OCI-LY3 (cell line): ENCODE results near the gene PRMT3.

Source experiments
- H2AFZ ChIP-seq: fragments of 200-600, 300-600 bp; shearing (Covaris generic); 2 replicates; pipeline ENCODE4 v1.6.0; 2014; ENCODE audit warnings: antibody characterized with exemption, low read depth, low read length
- H3K27ac ChIP-seq: fragments of 200-600, 300-600 bp; sonication (generic); 2 replicates; pipeline ENCODE4 v1.5.1; 2014; ENCODE audit warnings: mild to moderate bottlenecking, low read length, moderate library complexity, mixed read lengths
- H3K27me3 ChIP-seq: fragments of 200-600, 300-600 bp; sonication (generic); 2 replicates; pipeline ENCODE4 v1.6.1; 2014; ENCODE audit warnings: low read depth, low read length, mixed read lengths
- H3K36me3 ChIP-seq: fragments of 200-600, 300-600 bp; sonication (generic); replicated peaks from 2 replicates; pipeline ENCODE3; 2014; ENCODE audit warnings: low read depth, low read length, mixed read lengths
- H3K4me1 ChIP-seq: fragments of 300-600, 200-600 bp; sonication (generic); 2 replicates; pipeline ENCODE4 v1.6.1; 2014; ENCODE audit warnings: low read length, mixed read lengths
- H3K4me2 ChIP-seq: fragments of 200-600, 300-600 bp; sonication (generic); 2 replicates; pipeline ENCODE4 v1.6.1; 2014; ENCODE audit warnings: low read length, mixed read lengths
- H3K4me3 ChIP-seq: fragments of 300-600, 200-600 bp; sonication (generic); 2 replicates; pipeline ENCODE4 v1.5.1; 2014; ENCODE audit warnings: antibody characterized with exemption, mild to moderate bottlenecking, low read length, moderate library complexity
- H3K79me2 ChIP-seq: fragments of 300-600, 200-600 bp; shearing (Covaris generic); 2 replicates; pipeline ENCODE4 v1.6.1; 2014; ENCODE audit warnings: mild to moderate bottlenecking, low read length, mixed read lengths
- H3K9ac ChIP-seq: fragments of 300-600, 200-600 bp; shearing (Covaris generic); 2 replicates; pipeline ENCODE4 v1.6.0; 2014; ENCODE audit warnings: mild to moderate bottlenecking, low read length, moderate library complexity
- H3K9me3 ChIP-seq: fragments of 200-600, 300-600 bp; shearing (Covaris generic); 2 replicates; pipeline ENCODE4 v1.6.1; 2014; ENCODE audit warnings: low read length, mixed read lengths; ENCODE audit not compliant: insufficient read depth
- H4K20me1 ChIP-seq: fragments of 200-600, 300-600 bp; sonication (generic); 2 replicates; pipeline ENCODE4 v1.6.1; 2016; ENCODE audit warnings: low read length, mixed read lengths; ENCODE audit not compliant: insufficient read depth
- CTCF ChIP-seq: fragments of 200-600, 300-600 bp; sonication (generic); IDR thresholded peaks from 2 replicates; pipeline ENCODE4 v1.5.1; 2014; ENCODE audit warnings: antibody characterized with exemption, low read length, low read depth
- EZH2phosphoT487 ChIP-seq: fragments of 200-600 bp; shearing (Covaris generic); IDR thresholded peaks from 2 replicates; pipeline ENCODE4 v1.6.1; 2018; ENCODE audit warnings: antibody characterized with exemption, mixed run types, low read depth

PRMT3 gene

GRCh38 chr11:20450829-20451228, 63.3 kb downstream of the PRMT3 start:
- Histone ChIP-seq H3K4me1 (peaks cover 18% of the 10 kb centered on the region), H3K9ac (no peak overlapping the region), H3K27me3 (no peaks in the 10 kb centered on the region), H3K4me3 (no peak overlapping the region), H4K20me1 (no peaks in the 10 kb centered on the region), H3K4me2 (0 out of 2 replicates have a peak overlapping the region, but pooled peaks have one; percentile 2), H3K79me2 (no peaks in the 10 kb centered on the region; the same call in 1 of the 2 replicates), H3K9me3 (no peaks in the 10 kb centered on the region), H3K27ac (no peak overlapping the region), H2AFZ (no peak overlapping the region), H3K36me3 (peaks cover 6% of the 10 kb centered on the region)
- no peak for TF ChIP-seq EZH2phosphoT487
- no peak for TF ChIP-seq CTCF

GRCh38 chr11:20451568-20451967, 64.1 kb downstream of the PRMT3 start:
- H3K79me2 ChIP-seq = no peaks in the 10 kb centered on the region
- H4K20me1 ChIP-seq = no peaks in the 10 kb centered on the region
- H3K36me3 ChIP-seq = peaks cover 8% of the 10 kb centered on the region
- H2AFZ ChIP-seq = no peak overlapping the region
- H3K9ac ChIP-seq = no peak overlapping the region
- H3K4me1 ChIP-seq = peaks cover 18% of the 10 kb centered on the region
- peak overlapping the region; percentile 2; the same call in 1 of the 2 replicates for H3K4me2 ChIP-seq
- H3K4me3 ChIP-seq = no peak overlapping the region
- no peak for TF ChIP-seq CTCF
- TF ChIP-seq EZH2phosphoT487 = no peak
- no peaks in the 10 kb centered on the region for H3K27me3 ChIP-seq
- H3K9me3 ChIP-seq = no peaks in the 10 kb centered on the region
- no peak overlapping the region for H3K27ac ChIP-seq

- no peaks in the 10 kb centered on the region for H3K27me3 ChIP-seq
- H3K4me1 ChIP-seq = peaks cover 22% of the 10 kb centered on the region
- H3K27ac ChIP-seq = no peak overlapping the region
- TF ChIP-seq CTCF (no peak), EZH2phosphoT487 (no peak)
- H3K9ac ChIP-seq = no peak overlapping the region
- no peaks in the 10 kb centered on the region for H4K20me1 ChIP-seq
- no peak overlapping the region for H3K4me2 ChIP-seq
- H3K9me3 ChIP-seq = no peaks in the 10 kb centered on the region
- no peak overlapping the region for H3K4me3 ChIP-seq
- peaks cover 14% of the 10 kb centered on the region for H3K36me3 ChIP-seq
- no peak overlapping the region for H2AFZ ChIP-seq
- no peaks in the 10 kb centered on the region for H3K79me2 ChIP-seq
Measured at GRCh38 chr11:20452585-20452984, 65.1 kb downstream of the PRMT3 start.

GRCh38 chr11:20453657-20454316, 66.3 kb downstream of the PRMT3 start:
- Histone ChIP-seq H3K27me3 (no peaks in the 10 kb centered on the region), H3K27ac (no peak overlapping the region), H3K9me3 (no peaks in the 10 kb centered on the region), H3K4me3 (no peak overlapping the region), H3K36me3 (peaks cover 14% of the 10 kb centered on the region), H3K4me1 (peaks cover 25% of the 10 kb centered on the region), H3K9ac (no peak overlapping the region), H3K4me2 (no peak overlapping the region), H4K20me1 (no peaks in the 10 kb centered on the region), H2AFZ (no peak overlapping the region), H3K79me2 (no peaks in the 10 kb centered on the region)
- TF ChIP-seq CTCF (no peak), EZH2phosphoT487 (no peak)
